Measurements from ENCODE around the gene NGEF.

NGEF gene, protein sequence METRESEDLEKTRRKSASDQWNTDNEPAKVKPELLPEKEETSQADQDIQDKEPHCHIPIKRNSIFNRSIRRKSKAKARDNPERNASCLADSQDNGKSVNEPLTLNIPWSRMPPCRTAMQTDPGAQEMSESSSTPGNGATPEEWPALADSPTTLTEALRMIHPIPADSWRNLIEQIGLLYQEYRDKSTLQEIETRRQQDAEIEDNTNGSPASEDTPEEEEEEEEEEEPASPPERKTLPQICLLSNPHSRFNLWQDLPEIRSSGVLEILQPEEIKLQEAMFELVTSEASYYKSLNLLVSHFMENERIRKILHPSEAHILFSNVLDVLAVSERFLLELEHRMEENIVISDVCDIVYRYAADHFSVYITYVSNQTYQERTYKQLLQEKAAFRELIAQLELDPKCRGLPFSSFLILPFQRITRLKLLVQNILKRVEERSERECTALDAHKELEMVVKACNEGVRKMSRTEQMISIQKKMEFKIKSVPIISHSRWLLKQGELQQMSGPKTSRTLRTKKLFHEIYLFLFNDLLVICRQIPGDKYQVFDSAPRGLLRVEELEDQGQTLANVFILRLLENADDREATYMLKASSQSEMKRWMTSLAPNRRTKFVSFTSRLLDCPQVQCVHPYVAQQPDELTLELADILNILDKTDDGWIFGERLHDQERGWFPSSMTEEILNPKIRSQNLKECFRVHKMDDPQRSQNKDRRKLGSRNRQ

DNA sequence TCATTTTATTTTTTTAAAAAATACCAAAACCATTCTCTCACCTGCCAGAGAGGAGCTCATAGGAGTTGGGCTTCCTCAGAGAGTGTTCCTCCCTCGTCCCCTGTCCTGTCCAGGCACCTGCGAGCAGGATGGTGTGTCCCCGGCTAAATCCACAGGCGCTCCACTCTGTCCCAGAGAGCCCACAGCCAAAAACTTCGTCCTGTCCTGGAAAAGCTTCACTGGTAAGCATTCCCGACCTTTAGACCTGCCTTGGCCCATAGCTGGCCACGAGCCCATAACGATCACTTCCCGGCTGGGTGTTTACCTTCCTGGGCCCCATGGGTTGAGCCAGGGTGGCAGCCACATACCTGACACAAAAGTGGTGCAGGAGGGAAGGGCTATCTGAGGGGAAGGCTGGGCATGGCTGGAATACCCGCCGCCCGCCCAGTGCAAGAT, at the start of gene NGEF:
TSS of gene NGEF (minus strand) at position 230 of the 435 bp plus-strand sequence. CDS start 38,366 bp downstream, outside the sequence.
- no peak for TF ChIP-seq JUND (IDR thresholded peaks at IDR 0.05; ENCODE audit: low read depth)
- DNase-seq (ENCODE audit: low read depth in 1 of 2, low spot score in 1 of 2), result no peak
- in situ Hi-C loops (cut with HindIII; ENCODE audit: low pct_unique_long_range_greater_than_20kb, low sequenced_read_pairs), result no loop called here

DNA sequence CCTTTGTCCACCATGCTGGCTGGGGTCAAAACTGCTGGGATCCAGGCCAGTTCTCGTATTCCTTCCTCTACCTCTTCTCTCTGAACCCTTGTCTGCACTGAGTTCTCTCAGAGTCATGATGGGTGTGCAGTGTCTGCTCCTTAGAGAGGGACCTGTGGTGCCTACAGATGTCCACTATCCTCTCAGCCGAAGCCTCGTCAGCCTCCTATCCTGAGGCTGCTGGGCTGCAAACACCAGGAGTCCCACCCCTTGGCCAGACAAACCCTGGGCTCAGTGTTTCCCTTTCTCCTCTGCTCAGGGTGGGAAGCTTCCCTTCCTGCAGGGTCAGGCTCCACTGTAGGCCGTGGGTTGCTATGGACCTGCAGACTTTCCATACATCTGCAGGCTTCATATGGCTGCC, 49.4 kb upstream of the NGEF start:
- DNase-seq (ENCODE audit: low read depth in 1 of 2, low spot score in 1 of 2), result no peak
- in situ Hi-C loops (cut with HindIII; ENCODE audit: low pct_unique_long_range_greater_than_20kb, low sequenced_read_pairs), result no loop called here
- TF ChIP-seq JUND (IDR thresholded peaks at IDR 0.05; ENCODE audit: low read depth), result no peak

DNA sequence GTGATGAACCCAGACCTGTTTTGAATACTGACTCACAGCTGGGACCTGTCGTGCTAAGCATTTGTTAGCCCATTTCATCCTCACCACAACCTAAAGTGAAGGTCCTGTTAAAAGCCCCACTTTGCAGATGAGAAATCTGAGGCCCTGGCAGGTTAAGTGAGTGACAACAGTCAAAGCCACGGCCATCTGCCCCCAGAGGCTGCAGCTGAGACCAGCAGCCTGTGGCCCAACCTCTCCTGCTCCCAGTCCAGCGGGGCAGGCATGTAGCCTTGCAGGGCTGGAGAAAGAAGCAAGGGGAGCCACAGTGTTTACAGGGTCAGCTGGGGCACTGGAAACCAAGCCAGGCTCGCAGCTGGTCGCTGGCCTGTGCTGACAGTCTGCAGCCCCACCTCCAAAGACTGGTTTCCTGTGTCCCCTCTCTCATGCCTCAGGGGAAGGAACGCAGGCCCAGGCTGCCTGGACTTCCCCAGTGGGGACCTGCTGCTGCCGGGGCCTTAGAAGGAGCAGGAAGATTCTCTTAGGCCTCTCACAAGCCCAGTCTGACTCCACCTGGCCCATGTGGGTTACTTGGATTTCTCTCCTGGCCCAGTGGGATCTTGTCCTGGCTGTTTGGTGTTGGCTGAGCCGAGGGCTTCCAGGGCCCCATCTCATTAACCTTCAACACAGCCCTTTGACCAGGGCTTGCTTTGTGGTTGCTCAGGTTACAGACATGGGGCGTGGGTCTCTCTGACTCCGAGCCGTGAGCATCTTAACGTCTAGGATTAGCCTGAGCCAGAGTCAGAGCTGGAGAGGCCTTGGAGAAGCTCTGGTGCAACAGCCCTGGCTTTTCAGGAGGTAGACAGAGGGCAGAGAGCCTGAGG, 48.8 kb upstream of the NGEF start:
- no peak for TF ChIP-seq JUND (IDR thresholded peaks at IDR 0.05; ENCODE audit: low read depth)
- no peak for DNase-seq (ENCODE audit: low read depth in 1 of 2, low spot score in 1 of 2)
- in situ Hi-C loops (cut with HindIII; ENCODE audit: low pct_unique_long_range_greater_than_20kb, low sequenced_read_pairs), result no loop called here

DNA sequence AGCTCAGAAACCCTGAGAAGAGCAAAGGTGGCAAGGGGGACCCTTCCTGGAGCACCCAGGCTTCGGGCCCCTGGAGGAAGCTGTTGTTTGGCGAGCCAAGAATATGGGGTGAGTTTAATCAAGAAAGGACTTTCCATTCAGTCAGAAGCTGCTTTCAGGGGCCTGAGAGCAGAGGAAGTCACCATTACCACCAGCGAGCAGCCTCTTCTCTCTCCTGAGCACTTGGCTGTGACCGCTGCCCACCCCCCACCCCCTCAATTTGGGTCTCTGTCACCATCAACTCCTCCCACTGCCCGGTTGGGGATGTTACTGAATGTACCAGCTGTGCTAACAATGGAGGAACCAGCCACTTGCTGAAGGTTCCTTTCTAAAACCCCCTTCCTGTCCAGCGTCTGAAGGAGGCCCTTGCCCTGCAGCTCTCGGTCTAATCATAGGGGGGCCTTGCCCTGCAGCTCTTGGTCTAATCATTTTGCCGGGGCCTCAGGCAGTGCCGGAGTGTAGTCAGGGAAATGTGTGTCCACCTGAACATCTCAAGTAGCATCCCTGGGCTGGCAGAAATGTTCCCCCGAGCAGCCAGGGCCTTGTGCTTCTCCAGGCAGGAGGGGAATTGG, 48.0 kb upstream of the NGEF start:
- TF ChIP-seq JUND (IDR thresholded peaks at IDR 0.05; ENCODE audit: low read depth), result no peak

DNA sequence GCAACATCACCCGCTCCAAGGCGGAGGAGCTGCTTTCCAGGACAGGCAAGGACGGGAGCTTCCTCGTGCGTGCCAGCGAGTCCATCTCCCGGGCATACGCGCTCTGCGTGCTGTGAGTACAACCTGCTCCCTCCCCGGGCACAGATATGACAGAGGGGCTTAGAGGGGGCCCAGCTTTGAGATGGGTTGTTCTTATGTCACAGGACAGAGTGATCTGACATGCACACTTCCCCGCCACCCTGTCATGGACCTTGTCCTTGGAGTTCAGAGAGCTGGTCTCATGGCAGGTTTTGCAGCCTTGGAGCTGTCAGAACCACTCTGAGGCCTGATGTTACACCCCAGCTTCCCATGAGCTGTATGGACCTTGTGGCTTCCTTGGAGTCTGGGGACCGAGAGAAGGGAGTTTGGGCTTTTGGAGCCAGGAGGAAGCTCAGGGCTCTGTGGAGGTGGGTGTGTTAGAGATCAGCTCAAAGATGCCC, 47.5 kb upstream of the NGEF start:
- DNase-seq (ENCODE audit: low read depth in 1 of 2, low spot score in 1 of 2), result no peak
- TF ChIP-seq JUND (IDR thresholded peaks at IDR 0.05; ENCODE audit: low read depth), result no peak
- in situ Hi-C loops (cut with HindIII; ENCODE audit: low pct_unique_long_range_greater_than_20kb, low sequenced_read_pairs), result no loop called here

More for the DNA sequence above, 48.0 kb upstream of the NGEF start:
- in situ Hi-C loops (cut with HindIII; ENCODE audit: low pct_unique_long_range_greater_than_20kb, low sequenced_read_pairs), result no loop called here
- DNase-seq (ENCODE audit: low read depth in 1 of 2, low spot score in 1 of 2), result no peak

DNA sequence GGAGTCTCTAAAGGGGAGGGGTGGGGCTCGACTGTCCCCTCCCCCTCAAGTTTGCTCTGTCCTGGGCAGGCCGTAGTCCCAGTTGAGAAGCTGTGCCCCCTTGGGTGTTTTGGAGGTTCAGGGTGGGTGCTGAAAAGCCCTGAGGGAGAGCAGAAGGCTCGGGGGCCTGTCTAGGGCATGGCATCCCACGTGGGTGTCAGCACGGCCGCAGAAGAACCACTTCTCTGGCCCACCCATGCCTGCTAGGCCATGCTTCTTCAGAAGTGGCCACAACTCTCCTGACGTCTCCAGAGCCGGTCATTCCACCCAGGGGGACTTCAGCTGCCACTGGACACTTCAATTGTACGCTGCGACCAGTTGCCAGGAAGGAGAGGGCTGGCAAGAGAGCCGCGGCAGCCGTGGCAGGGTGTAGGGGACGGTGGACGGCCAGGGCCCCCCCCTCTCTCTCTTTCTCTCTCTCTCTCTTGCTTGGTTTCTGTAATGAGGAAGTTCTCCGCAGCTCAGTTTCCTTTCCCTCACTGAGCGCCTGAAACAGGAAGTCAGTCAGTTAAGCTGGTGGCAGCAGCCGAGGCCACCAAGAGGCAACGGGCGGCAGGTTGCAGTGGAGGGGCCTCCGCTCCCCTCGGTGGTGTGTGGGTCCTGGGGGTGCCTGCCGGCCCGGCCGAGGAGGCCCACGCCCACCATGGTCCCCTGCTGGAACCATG, 46.9 kb upstream of the NGEF start, which contains the start of gene INPP5D:
TSS of gene INPP5D (plus strand) at position 546 of the 704 bp plus-strand sequence. CDS start at position 683, 137 bp downstream.
- no peak for DNase-seq (ENCODE audit: low read depth in 1 of 2, low spot score in 1 of 2)
- TF ChIP-seq JUND (IDR thresholded peaks at IDR 0.05; ENCODE audit: low read depth), result no peak
- in situ Hi-C loops (cut with HindIII; ENCODE audit: low pct_unique_long_range_greater_than_20kb, low sequenced_read_pairs), result no loop called here

DNA sequence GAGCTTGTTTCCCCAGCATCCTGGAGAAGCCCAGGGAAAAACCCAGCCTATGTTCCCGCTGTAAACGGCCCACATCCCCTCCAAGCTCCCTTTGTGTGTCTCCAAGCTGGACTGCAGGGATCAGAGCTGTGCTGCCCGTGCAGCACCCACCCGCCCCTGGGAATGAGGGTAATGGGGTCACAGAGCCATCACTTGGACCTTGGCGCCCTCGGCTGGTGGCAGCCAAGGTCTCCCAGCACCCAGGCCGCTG, 46.4 kb upstream of the NGEF start:
- TF ChIP-seq JUND (IDR thresholded peaks at IDR 0.05; ENCODE audit: low read depth), result no peak
- in situ Hi-C loops (cut with HindIII; ENCODE audit: low pct_unique_long_range_greater_than_20kb, low sequenced_read_pairs), result no loop called here
- DNase-seq (ENCODE audit: low read depth in 1 of 2, low spot score in 1 of 2), result no peak

DNA sequence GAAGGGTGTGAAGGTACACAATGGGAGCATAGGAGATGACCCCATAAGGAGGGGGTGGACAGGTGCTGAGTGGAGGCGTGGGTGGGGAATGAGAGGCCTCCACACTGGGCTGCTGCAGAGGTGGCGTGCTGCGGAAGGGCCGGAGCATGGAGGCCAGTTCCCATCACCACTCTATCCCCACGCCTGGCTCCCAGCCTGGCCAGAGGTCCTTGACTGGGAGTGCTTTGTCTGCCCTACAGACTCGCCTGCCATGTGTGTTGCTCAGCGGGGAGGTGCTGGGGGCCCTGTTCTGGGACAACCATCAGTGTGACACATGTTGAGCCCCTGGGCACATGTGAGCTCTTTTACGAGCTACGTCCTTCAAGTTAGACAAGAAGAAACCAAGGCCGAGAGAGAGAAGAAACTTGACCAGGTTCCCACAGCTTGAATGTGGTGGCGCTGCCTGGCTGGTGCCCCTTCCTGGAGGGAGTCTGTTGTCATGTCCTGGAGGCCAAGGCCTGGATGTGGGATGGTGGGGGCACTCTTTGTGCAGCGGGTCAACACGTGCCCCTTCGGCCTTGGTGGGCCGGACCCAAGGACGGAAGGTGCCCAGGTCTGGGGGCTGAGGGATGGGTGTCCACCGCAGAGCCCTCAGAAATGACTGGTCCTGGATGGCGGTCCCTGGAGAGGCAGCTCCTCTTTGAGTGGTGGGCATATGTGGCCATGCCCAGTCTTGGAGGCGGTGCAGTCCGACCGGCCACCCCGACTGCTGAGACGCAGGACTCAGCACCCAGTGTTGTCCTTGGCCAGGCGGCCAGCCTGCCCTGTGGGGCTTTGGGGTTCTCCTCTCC, 45.9 kb upstream of the NGEF start:
- in situ Hi-C loops (cut with HindIII; ENCODE audit: low pct_unique_long_range_greater_than_20kb, low sequenced_read_pairs), result no loop called here
- DNase-seq (ENCODE audit: low read depth in 1 of 2, low spot score in 1 of 2), result no peak
- no peak for TF ChIP-seq JUND (IDR thresholded peaks at IDR 0.05; ENCODE audit: low read depth)

DNA sequence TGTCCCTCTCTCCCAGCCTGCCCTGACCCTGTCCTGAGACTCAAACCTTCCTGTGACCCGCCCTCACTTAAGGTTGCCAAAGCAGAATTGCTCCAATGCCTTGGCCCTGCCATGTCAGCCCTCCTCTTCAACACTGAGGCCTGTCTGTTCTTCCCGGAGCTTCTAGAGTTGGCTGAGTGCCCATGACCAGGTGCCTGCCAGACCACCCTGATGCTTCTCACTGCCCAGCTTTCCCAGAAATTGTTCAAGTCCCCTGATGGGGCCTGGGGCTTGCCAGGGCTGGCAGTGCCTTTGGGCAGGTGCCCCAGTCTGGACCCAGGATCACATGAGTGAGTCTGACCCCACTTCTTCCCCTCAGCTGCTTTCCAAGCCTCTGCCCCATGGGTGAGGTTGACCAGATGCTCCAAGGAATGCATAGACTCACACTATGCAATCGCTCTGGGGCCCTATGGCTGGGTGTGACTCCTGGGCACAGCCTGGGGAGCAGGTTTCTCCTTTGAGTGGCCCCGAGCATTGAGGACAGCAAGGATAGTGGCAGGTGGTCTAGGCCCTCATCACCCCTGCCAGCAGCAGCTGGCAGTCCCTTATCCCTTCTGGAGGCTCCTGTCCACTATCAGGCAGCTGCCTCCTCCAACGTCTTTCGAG, 44.0 kb upstream of the NGEF start:
- TF ChIP-seq JUND (IDR thresholded peaks at IDR 0.05; ENCODE audit: low read depth), result no peak
- no peak for DNase-seq (ENCODE audit: low read depth in 1 of 2, low spot score in 1 of 2)
- in situ Hi-C loops (cut with HindIII; ENCODE audit: low pct_unique_long_range_greater_than_20kb, low sequenced_read_pairs), result no loop called here

DNA sequence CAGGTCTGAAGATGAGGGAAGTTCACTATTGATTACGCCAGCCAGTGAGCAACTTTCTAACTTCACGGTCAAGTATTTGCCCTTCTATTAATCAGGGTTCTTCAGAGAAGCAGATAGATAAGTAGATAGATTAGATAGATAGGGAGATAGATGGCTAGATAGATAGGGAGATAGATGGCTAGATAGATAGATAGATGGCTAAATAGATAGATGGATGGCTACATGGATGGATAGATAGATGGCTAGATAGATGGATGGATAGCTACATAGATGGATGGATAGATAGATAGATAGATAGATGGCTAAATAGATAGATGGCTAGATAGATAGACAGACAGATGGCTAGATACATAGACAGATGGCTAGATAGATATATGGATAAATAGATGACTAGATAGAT, 42.3 kb upstream of the NGEF start:
- in situ Hi-C loops (cut with HindIII; ENCODE audit: low pct_unique_long_range_greater_than_20kb, low sequenced_read_pairs), result no loop called here
- no peak for TF ChIP-seq JUND (IDR thresholded peaks at IDR 0.05; ENCODE audit: low read depth)
- DNase-seq (ENCODE audit: low read depth in 1 of 2, low spot score in 1 of 2), result no peak
